LNCAP (cell line): ENCODE measurements around the gene PPP5C.

Source experiments
- CTCF ChIP-seq: fragments of 450-650 bp; IDR thresholded peaks from 2 replicates; pipeline ENCODE4 v1.5.1; 2017; ENCODE audit warnings: mild to moderate bottlenecking

The PPP5C gene

GRCh38 chr19:46372901-46373490 is 26.1 kb downstream of the PPP5C start:
- no peak for TF ChIP-seq CTCF

DNA sequence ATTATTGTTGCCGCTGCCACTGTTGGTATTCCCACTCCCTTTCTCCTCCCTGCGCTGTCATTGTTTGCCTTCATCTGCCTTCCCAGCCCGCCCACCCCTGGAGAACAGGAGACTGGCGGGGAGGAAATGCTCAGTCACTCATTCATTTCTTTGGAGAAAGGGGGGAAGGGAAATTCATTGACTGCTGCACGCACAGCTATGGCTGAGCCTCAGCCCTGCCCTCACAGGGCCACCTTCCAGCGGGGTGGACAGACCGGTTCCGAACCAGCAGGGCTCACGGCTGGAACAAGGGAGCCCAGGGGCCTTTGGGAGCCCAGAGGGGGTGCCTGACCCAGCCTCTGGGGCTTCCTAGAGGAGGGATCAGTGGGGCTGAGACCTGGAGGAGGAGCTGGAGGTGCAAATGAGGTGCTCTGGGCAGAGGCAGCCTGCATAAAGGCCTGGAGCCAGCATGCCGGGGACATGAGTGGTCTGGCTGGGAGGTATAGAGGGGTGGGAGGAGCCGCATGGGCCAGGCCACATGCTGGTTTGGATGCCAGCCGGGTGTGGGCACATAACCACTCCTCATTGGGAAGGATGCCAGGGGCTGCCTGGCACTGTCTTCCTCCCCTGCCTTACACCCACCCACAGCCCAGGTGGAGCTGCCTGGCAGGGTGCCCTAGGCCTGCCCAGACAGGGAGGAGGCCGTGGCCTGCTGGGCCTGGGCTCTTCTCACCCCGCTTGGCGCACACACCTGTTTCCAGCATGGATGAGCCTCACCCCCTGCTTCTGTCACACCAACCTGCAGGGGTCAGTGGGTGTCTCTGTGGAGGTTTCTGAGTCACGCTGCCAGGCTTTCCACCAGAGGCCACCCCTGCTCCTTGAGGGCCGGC is 26.8 kb downstream of the PPP5C start:
- TF ChIP-seq CTCF = no peak

DNA sequence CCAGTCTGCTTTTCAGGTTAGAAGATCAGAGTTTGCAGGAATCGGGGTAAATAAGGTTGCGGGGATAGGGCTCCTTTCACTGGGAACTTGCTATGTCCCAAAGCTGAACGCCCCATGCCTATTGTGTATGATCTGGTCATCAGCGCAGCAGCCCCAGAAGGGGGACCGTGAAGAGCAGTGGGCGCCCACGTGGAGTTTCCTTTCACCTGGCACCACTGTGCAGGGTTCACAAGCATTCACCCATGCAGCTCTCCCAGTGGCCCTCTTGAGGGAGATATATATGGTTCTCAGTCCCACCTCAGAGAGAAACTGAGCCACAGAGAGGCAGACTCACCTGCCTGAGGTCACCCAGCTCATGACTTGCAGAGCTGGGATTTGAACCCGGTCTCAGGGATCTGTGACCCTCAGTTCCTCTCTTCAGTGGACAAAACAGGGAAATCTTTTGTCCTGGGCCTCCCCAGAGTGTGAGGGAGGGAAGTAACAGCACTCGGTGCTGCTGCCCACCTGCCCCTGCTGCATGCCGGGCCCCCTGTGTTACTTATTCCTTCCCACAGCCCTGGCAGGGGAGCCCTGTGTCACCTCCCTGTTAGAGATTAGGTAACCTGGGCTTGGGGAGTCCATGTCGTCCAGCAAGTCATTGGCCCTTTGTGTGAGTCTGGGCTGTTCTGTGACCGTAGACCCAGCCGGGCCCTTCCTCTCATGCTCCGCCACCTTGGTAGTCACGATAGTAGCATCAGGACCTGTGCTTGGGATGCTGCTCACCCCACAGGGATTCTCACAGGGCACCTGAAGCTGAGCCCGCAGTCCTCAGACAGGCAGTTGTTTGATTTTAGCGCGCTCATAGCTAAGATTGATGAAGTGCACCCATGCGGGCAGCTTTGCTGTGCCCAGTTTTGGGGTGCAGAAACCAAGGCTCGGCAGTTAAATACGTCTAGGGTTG is 27.9 kb downstream of the PPP5C start:
- TF ChIP-seq CTCF = no peak

DNA sequence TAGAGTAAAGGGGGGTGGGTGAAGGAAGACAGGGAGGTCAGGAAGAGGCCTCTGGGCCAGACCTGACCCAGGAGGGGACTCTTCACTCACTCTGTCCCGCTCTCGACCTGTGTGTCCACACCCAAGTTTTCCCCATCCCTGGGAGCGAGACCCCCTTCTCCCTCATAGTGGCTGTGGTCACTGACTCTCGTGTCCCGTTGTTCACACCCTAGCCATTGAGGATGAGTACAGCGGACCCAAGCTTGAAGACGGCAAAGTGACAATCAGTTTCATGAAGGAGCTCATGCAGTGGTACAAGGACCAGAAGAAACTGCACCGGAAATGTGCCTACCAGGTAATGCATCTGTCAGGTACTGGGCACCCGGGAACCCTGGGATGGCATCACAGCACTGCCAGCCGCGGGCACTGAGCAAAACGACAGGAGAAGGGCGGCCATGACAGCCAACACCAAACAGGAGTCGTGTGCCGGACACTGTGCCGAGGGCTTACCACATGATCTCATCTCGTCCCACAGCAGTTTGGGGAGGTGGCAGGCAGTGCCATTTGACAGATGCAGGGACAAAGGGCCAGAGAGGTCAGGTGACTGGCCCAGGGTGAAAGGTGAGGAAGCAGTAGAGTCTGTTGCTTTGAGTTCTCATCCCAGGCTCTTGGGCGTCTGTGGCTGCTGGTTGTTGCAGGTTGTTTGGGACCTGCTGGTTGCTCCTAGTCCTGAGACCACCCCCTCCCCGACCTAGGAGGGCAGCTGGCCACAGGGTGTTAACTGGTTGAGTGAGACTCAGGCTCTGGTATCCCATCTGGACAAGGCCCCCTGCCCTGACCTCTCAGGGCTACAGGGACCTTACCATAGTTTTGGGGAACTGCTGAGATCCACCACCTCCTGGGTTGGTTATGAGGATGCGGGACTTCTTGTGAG is 29.6 kb downstream of the PPP5C start:
- no peak for TF ChIP-seq CTCF

DNA sequence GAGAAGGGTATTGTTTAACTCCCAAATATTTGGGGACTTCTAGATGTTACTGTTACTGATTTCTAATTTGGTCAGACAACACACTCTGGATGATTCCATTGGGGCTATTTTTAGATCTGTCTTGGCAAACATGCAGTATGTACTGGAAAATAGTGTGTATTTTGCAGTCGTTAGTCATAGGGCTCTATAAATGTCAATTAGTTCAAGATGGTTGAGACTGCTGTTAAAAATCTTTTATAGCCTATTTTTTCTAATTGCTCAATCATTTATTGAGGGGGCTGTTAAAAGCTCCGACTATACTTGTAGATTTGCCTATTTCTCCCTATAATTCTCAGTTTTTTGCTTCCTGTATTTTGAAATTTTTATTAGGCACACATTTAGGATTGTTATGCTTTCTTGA is 31.4 kb downstream of the PPP5C start:
- TF ChIP-seq CTCF = no peak

- TF ChIP-seq CTCF = no peak
Observed at GRCh38 chr19:46380690-46381089, 33.8 kb downstream of the PPP5C start.
